ENCODE results near the gene CIAO1. TPM values are rescaled to one million over a fixed set of nuclear protein-coding genes. Genes with fewer than 3 reads are reported as not detected.

CIAO1 gene
- total and polyA plus RNA-seq, 2 of the 8 experiments (the other 6 are each of a cell fraction or from before 2014, with no cell fraction given): 63.7 to 99.2 TPM

- TF ChIP-seq JUN (IDR thresholded peaks at IDR 0.05; ENCODE audit: low read depth, low read length) (no peak), ZNF274 (IDR thresholded peaks at IDR 0.05; ENCODE audit: borderline replicate concordance, extremely low read depth, low read length) (no peak), POLR2A (IDR thresholded peaks at IDR 0.05; ENCODE audit: control extremely low read depth in 1 of 2, low read depth in 2 of 2, low read length in 2 of 2) (no peak), CBX8 (IDR thresholded peaks at IDR 0.05; ENCODE audit: borderline replicate concordance, low read depth, low read length) (no peak), NRF1 (IDR thresholded peaks at IDR 0.05; ENCODE audit: low read depth, low read length) (no peak)
Measured at GRCh38 chr2:96296925-96297324, 30.9 kb downstream of the CIAO1 start (continued).

All from H1 (cell line).